GM18499 (cell line): ENCODE data around the gene GRIA4.
A peak's percentile ranks its signal among the peaks of the same experiment; 100 is the strongest.
"Not testable (repeated sequence)": the region's sequence is repeated elsewhere in the genome, so short reads cannot be mapped to it uniquely, and the experiment has no call there.

Experiments used
- ATAC-seq: cut with Tn5 transposase; IDR thresholded peaks from one replicate; pipeline ENCODE4 v1.9.1; 2021; ENCODE audit warnings: moderate number of reproducible peaks; ENCODE audit not compliant: insufficient read depth, unreplicated experiment

GRIA4 gene

GRCh38 chr11:105780781-105781525, 171.1 kb downstream of the GRIA4 start:
- ATAC-seq = no peak

DNA sequence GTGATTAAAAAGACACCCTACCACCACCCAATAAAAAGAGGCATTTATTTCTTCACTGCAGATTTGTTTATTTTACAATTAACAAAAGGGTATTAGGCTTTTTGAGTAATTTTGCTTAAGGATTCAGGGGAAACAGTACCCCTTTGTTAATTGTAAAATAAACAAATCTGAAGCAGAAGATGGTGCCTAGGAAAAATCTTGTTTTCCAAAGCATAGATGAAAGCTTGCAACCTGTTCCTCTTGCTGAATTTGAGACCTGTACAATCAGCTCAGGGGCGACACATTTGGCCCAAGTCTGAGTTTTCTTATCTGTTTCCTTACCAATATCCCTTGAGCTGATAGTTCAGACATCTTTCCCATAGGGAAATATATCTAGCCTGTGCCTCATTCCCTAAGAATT, 171.9 kb downstream of the GRIA4 start:
- no peak for ATAC-seq

DNA sequence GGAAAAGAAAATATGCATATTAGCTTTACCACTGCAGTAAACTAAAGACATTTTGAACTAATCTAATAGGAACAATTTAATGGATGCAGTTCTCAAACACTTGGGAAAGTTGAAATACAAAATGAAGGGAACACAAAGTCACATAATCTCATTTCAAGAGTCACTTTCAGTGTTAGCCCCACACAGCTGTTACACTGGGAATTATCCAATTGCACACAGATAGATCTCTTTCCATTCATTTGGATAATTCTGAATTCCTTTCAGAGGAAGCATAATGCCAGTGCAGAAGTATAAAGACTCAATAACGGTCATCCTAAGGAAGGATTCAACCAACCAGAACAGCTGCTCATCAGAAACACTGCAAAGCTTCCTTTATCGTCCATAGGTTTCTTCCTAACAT, 173.3 kb downstream of the GRIA4 start:
- no peak for ATAC-seq

DNA sequence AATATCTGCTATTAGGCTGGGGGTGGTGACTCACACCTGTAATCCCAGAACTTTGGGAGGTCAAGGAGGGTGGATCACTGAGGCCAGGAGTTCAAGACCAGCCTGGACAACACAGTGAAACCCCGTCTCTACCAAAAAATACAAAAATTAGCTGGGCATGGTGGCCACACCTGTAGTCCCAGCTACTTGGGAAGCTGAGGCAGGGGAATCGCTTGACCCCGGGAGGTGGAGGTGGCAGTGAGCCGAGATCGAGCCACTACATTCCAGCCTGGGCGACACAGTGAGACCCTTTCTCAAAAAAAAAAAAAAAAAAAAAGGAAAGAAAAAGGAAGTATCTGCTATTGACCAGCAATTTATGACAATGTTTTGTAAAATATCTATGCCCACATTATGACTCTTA, 176.0 kb downstream of the GRIA4 start:
- not testable (repeated sequence) for ATAC-seq

GRCh38 chr11:105786741-105787140, 176.9 kb downstream of the GRIA4 start:
- no peak for ATAC-seq

DNA sequence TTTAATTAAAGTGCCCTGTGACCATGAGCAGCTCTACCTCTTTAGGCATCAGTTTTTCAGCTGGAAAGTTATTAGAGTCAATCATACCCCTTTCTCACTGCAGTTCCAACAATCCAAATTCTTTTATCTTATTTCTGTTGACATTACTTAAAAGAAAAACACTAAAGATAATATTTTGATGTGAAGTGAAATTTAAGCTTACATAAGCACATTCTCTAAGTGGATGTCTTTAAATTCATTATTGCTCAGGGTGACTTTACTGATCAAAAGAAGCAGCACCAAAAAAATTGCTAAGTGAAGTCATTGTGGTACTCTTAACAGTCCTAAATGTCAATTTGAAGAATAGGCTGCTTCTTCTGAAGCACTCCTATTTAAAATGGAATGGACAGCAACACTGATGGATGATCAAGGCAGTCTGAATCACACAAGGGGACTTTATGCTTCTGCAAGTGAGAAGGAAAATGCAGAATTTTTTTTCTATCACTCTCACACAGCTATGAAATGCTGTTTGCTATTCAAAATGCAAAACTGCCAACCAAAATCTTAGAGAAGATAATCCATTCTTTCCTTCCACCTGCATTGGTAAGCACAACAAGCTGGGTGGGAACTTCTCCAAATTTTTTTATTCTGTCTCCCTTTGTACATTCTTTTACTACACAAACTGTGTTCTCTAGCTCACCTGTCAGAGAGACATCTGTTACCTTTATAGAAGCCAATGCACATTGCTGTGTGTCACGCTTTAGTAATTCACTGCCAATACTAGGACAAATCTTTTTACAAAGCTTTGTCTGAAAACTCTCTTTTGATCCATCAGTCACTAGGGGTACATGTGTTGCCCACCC, 179.9 kb downstream of the GRIA4 start:
- no peak for ATAC-seq

DNA sequence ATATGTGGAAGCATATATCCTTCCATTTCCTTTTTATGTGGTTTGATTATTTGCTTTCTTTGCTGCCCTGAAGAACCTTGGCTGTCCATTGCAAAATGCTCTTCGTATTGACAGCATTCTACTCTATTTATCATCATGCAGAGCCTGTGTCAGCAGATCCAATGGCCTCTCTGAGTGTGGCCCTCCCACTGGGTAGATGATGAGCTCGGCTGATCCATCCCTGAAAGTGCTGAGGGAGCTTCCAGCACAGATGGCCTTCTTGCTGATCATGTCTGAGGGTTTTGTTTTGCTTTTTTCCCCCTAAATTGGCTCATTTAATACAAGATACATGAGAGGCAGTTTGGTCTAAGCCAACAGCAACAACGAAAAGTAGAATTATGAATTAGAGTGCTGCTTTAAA, 181.0 kb downstream of the GRIA4 start:
- no peak for ATAC-seq

- no peak for ATAC-seq
Observed at GRCh38 chr11:105793092-105793491, 183.2 kb downstream of the GRIA4 start.

DNA sequence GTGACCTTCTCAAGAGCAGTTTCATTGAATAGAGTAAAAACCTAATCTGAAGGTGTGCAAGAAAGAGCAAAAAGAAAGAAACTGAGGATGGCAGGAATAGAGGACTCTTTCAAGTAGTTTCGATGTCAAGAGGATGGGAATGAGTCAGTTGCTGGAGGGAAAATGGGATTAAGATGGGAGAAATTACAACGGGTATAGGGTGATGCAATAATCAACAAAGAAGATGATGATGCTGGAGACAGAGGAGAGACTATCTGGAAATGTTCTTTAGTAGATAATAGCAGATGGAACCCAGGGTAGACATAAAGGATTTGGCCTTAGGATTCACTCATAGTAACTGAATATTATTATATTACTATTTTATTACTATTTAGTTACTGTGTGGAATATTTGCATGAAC, 189.4 kb downstream of the GRIA4 start:
- no peak for ATAC-seq

DNA sequence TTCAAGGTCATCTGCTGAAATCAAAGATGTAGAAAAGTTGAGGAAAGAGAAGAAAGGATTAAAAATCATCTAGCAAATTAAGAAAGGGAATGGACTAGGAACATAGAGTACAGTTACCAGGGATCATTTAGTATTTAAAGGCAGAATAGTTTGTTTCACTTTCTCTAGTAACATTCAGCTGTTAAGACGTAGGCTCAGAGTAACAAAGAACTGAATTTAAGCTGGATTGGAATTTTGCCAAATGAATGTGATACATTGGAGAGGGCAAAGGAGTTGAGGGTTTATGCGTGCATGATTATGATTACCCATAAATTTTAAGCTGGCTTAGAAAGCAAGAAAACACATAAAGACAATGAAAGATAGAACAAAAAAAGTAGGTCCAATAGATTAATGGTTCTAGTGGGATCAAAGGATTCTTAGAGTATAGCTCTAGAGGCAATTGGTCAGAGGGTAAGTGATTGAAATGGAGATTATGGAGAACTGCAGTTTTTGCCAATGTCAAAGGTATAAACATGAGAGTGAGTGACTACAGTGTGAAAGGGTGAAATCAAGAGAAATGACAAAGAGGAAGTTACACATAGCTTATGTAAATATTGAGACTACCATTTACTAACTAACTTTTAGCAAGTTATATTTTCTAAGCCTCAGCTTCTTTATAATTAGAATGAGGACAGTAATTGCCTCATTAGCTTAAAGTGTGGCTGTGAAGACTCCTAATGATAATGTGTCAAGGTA, 190.0 kb downstream of the GRIA4 start:
- ATAC-seq = no peak

DNA sequence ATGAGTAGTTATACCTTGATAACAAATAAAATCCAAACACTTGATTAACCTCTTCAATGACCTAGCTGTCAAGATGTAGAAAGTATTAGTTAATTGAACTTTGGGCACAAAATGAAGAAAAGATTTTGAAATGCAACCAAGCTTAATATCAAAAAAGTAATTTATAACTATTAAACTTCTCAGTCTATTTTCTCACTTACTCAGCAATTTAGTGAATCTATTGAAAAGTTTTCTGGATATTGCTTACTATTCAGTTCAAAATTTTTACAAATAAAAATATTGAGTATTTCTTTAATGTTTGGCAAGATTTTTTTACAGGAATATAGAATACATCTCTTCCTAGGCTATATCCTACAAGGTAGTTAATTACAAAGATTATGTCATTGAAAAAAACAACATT, 192.5 kb downstream of the GRIA4 start:
- ATAC-seq = no peak

- no peak for ATAC-seq
Observed at GRCh38 chr11:105811242-105811641, 201.4 kb downstream of the GRIA4 start.

GRCh38 chr11:105821372-105821771, 211.5 kb downstream of the GRIA4 start:
- no peak for ATAC-seq

DNA sequence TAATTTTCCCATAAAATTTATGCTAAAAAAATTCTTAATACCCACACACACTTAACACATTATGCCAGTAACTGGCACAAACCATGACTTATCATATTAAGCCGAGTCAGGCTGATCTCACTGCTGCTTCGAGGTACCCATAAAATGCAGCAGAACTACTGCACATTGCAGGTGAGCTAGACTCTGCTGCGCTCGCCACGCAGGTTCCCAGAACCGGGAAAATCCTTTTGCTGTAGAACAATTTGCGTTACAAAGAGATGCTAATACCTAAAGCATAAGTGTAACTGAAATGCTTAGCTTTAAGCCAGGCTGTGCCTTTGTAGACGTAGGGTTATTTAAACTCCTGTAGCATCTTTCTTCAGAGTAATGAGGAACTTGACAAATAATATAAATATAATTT, 211.9 kb downstream of the GRIA4 start:
- ATAC-seq = no peak

GRCh38 chr11:105823495-105824033, 213.7 kb downstream of the GRIA4 start:
- no peak for ATAC-seq

- no peak for ATAC-seq
Observed at GRCh38 chr11:105824457-105825013, 214.7 kb downstream of the GRIA4 start.

DNA sequence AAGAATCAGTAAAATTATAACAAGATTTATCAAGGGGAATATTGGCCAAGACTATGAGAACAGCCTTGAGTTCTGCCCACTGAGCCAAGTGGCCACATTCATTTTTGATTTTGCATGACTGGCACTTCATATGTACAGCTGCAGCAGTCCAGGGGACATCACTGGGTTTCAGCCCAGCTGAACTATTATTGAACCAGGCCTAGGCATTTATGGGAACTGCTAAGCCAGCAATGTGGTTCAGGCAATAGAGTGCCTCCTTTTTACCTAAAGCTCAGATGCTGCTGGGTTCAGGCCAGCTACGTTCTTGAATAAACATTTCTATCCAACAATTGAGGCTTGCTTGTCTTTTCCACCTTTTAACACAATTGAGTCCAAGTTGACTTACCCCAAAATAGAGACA, 215.3 kb downstream of the GRIA4 start:
- ATAC-seq = no peak

GRCh38 chr11:105827906-105828305, 218.0 kb downstream of the GRIA4 start:
- no peak for ATAC-seq

GRCh38 chr11:105829084-105829483, 219.2 kb downstream of the GRIA4 start:
- ATAC-seq = peak; percentile 100

- ATAC-seq = no peak
Observed at GRCh38 chr11:105834461-105834860, 224.6 kb downstream of the GRIA4 start.
